HepG2 (cell line): ENCODE measurements around the gene C16orf89. TPM values are rescaled to one million over a fixed set of nuclear protein-coding genes. Genes with fewer than 3 reads are reported as not detected.

Experiments
- CEBPB ChIP-seq: IDR thresholded peaks from 2 replicates; pipeline ENCODE4 v1.6.1; 2011; ENCODE audit warnings: low read depth, low read length, improper control_type of control experiment, borderline replicate concordance
- CHD2 ChIP-seq: IDR thresholded peaks from 2 replicates; pipeline ENCODE4 v1.6.1; 2011; ENCODE audit warnings: low read depth, low read length, improper control_type of control experiment
- MATR3 ChIP-seq: sonication (generic); formaldehyde crosslinking; IDR thresholded peaks from 2 replicates; pipeline ENCODE4 v1.4.0; 2020; ENCODE audit warnings: missing genetic modification reagents
- REL ChIP-seq: sonication (generic); formaldehyde crosslinking; conservative IDR thresholded peaks from 2 replicates; pipeline ENCODE4 v1.8.0; 2022; ENCODE audit warnings: mild to moderate bottlenecking, missing genetic modification reagents, moderate library complexity
- ZFP90 ChIP-seq: sonication (generic); formaldehyde crosslinking; IDR thresholded peaks from 2 replicates; pipeline ENCODE4 v1.8.0; 2022; ENCODE audit warnings: missing genetic modification reagents, mild to moderate bottlenecking, inconsistent platforms, borderline replicate concordance
- ZNF253 ChIP-seq: sonication (generic); formaldehyde crosslinking; IDR thresholded peaks from 2 replicates; pipeline ENCODE4 v1.8.0; 2022; ENCODE audit warnings: mild to moderate bottlenecking, missing genetic modification reagents, borderline replicate concordance
- ZNF292 ChIP-seq: sonication (generic); formaldehyde crosslinking; IDR thresholded peaks from 2 replicates; pipeline ENCODE4 v1.8.1; 2022; ENCODE audit warnings: mild to moderate bottlenecking, low read depth, missing genetic modification reagents, borderline replicate concordance
- ZNF562 ChIP-seq: sonication (generic); formaldehyde crosslinking; IDR thresholded peaks from 2 replicates; pipeline ENCODE4 v1.8.0; 2022; ENCODE audit warnings: missing genetic modification reagents, borderline replicate concordance
- ZNF567 ChIP-seq: sonication (generic); formaldehyde crosslinking; IDR thresholded peaks from 2 replicates; pipeline ENCODE4 v1.8.1; 2023; ENCODE audit warnings: mild to moderate bottlenecking, missing genetic modification reagents, borderline replicate concordance
- ZNF780A ChIP-seq: sonication (generic); formaldehyde crosslinking; IDR thresholded peaks from 2 replicates; pipeline ENCODE4 v1.8.0; 2022; ENCODE audit warnings: mild to moderate bottlenecking, missing genetic modification reagents, moderate library complexity
- polyA plus RNA-seq, 8 experiments: library from polyadenylated mRNA; depleted of rRNA in 3 of 8; stranded (reverse) in 7 of 8; unstranded in 1 of 8; fragments of >200 nt; fragmentation: Illumina TruSeq in 4 of 8; extraction: Trizol in 4 of 8; gene quantifications; 2 replicates each; pipeline versions ENCODE4 v1.2.1 to v1.2.3, GENCODE V29; 2011 to 2016; ENCODE audit warnings: low read depth in 4 of 8, missing spikeins in 1 of 8, mixed read lengths in 1 of 8; ENCODE audit not compliant: insufficient read depth in 1 of 8
- total RNA-seq, 5 experiments: library from RNA; depleted of rRNA; stranded (reverse); fragments of >200 nt; fragmentation: Illumina TruSeq; extraction: Trizol; gene quantifications; 2 replicates each; pipeline ENCODE4 v1.2.3, GENCODE V29; 2016; ENCODE audit warnings: low read depth in 1 of 5
- TF ChIP-seq, protein P1 (sequence below): IDR thresholded peaks from 2 replicates; pipeline ENCODE4 v1.6.1; 2016; ENCODE audit warnings: low read depth, missing genetic modification reagents, missing compliant biosample characterization
- TF ChIP-seq, protein P2 (sequence below): sonication (generic); formaldehyde crosslinking; IDR thresholded peaks from 2 replicates; pipeline ENCODE4 v1.9.0; 2021; ENCODE audit warnings: missing genetic modification reagents, borderline replicate concordance
- TF ChIP-seq, protein P3 (sequence below): sonication (generic); formaldehyde crosslinking; IDR thresholded peaks from 2 replicates; pipeline ENCODE4 v1.4.0; 2020; ENCODE audit warnings: mild to moderate bottlenecking, missing genetic modification reagents

C16orf89 gene
- total and polyA plus RNA-seq, 2 of the 13 experiments (the other 11 are each of a cell fraction or from before 2014, with no cell fraction given) = 1.9 to 3.4 TPM

DNA sequence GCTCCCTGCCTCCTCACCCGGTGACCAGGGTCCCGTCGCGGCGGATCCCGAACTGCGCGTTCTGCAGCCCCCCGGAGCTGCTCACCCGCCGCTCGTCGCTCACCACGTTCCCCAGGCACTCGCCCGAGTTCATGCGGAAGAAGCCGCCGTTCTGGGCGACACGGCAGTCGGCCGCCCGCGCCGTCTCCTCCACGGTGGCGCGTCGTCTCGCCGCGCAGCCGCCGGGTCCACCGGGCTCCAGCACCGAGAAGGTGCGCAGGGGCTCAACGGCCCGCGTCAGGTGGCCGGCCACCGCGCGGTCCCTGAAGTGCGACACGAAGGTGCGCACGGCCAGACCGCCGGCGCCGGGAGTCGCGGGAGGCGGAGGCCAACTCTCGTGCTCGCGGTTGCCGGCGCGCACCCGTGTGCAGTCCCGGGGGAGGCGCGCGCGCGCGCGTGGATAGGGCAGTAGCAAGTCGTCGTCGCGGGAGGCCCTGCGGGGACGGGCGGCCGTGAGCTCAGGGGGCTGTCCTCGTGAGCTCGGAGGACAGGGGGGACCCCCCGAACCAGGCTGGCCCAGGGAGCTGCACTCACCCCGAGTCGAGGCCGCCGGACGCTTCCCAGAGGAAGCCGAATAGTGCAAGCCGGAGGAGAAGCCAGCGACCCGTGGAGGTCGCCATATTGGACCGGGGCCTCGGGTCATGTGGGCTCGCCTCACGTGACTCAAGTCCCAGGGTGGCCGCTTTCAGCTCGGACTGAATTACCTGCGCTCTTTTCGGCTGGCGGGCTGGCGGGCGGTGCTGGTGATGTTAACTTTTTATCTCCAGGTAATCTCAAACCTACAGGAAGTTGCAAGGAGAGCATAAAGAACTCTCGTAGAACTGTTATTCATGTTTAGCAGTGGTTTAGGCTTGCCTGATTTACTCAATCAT lies 32.2 kb downstream of the C16orf89 start, which contains the start of gene NAGPA (continued):
- TF ChIP-seq ZNF253 (CRISPR knock-in tag) (peak; percentile 82; the same call in 1 of the 2 replicates), REL (CRISPR knock-in tag) (peak; percentile 84), CEBPB (no peak), ZNF780A (CRISPR knock-in tag) (peak; percentile 94), ZNF292 (CRISPR knock-in tag) (peak; percentile 83; the same call in 1 of the 2 replicates), ZNF562 (CRISPR knock-in tag) (peak; percentile 71; the same call in 1 of the 2 replicates), ZFP90 (peak; percentile 98), CHD2 (peak; percentile 30; the same call in 1 of the 2 replicates), MATR3 (CRISPR knock-in tag) (0 out of 2 replicates have a peak, but pooled peaks have one; percentile 12), ZNF567 (CRISPR knock-in tag) (peak; percentile 80; the same call in 1 of the 2 replicates)
- TF ChIP-seq, protein P1, sequence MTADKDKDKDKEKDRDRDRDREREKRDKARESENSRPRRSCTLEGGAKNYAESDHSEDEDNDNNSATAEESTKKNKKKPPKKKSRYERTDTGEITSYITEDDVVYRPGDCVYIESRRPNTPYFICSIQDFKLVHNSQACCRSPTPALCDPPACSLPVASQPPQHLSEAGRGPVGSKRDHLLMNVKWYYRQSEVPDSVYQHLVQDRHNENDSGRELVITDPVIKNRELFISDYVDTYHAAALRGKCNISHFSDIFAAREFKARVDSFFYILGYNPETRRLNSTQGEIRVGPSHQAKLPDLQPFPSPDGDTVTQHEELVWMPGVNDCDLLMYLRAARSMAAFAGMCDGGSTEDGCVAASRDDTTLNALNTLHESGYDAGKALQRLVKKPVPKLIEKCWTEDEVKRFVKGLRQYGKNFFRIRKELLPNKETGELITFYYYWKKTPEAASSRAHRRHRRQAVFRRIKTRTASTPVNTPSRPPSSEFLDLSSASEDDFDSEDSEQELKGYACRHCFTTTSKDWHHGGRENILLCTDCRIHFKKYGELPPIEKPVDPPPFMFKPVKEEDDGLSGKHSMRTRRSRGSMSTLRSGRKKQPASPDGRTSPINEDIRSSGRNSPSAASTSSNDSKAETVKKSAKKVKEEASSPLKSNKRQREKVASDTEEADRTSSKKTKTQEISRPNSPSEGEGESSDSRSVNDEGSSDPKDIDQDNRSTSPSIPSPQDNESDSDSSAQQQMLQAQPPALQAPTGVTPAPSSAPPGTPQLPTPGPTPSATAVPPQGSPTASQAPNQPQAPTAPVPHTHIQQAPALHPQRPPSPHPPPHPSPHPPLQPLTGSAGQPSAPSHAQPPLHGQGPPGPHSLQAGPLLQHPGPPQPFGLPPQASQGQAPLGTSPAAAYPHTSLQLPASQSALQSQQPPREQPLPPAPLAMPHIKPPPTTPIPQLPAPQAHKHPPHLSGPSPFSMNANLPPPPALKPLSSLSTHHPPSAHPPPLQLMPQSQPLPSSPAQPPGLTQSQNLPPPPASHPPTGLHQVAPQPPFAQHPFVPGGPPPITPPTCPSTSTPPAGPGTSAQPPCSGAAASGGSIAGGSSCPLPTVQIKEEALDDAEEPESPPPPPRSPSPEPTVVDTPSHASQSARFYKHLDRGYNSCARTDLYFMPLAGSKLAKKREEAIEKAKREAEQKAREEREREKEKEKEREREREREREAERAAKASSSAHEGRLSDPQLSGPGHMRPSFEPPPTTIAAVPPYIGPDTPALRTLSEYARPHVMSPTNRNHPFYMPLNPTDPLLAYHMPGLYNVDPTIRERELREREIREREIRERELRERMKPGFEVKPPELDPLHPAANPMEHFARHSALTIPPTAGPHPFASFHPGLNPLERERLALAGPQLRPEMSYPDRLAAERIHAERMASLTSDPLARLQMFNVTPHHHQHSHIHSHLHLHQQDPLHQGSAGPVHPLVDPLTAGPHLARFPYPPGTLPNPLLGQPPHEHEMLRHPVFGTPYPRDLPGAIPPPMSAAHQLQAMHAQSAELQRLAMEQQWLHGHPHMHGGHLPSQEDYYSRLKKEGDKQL (CRISPR knock-in tag) = peak; percentile 67; the same call in 1 of the 2 replicates
- TF ChIP-seq, protein P2, sequence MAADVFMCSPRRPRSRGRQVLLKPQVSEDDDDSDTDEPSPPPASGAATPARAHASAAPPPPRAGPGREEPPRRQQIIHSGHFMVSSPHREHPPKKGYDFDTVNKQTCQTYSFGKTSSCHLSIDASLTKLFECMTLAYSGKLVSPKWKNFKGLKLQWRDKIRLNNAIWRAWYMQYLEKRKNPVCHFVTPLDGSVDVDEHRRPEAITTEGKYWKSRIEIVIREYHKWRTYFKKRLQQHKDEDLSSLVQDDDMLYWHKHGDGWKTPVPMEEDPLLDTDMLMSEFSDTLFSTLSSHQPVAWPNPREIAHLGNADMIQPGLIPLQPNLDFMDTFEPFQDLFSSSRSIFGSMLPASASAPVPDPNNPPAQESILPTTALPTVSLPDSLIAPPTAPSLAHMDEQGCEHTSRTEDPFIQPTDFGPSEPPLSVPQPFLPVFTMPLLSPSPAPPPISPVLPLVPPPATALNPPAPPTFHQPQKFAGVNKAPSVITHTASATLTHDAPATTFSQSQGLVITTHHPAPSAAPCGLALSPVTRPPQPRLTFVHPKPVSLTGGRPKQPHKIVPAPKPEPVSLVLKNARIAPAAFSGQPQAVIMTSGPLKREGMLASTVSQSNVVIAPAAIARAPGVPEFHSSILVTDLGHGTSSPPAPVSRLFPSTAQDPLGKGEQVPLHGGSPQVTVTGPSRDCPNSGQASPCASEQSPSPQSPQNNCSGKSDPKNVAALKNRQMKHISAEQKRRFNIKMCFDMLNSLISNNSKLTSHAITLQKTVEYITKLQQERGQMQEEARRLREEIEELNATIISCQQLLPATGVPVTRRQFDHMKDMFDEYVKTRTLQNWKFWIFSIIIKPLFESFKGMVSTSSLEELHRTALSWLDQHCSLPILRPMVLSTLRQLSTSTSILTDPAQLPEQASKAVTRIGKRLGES (CRISPR knock-in tag) = peak; percentile 88; the same call in 1 of the 2 replicates
- TF ChIP-seq, protein P3, sequence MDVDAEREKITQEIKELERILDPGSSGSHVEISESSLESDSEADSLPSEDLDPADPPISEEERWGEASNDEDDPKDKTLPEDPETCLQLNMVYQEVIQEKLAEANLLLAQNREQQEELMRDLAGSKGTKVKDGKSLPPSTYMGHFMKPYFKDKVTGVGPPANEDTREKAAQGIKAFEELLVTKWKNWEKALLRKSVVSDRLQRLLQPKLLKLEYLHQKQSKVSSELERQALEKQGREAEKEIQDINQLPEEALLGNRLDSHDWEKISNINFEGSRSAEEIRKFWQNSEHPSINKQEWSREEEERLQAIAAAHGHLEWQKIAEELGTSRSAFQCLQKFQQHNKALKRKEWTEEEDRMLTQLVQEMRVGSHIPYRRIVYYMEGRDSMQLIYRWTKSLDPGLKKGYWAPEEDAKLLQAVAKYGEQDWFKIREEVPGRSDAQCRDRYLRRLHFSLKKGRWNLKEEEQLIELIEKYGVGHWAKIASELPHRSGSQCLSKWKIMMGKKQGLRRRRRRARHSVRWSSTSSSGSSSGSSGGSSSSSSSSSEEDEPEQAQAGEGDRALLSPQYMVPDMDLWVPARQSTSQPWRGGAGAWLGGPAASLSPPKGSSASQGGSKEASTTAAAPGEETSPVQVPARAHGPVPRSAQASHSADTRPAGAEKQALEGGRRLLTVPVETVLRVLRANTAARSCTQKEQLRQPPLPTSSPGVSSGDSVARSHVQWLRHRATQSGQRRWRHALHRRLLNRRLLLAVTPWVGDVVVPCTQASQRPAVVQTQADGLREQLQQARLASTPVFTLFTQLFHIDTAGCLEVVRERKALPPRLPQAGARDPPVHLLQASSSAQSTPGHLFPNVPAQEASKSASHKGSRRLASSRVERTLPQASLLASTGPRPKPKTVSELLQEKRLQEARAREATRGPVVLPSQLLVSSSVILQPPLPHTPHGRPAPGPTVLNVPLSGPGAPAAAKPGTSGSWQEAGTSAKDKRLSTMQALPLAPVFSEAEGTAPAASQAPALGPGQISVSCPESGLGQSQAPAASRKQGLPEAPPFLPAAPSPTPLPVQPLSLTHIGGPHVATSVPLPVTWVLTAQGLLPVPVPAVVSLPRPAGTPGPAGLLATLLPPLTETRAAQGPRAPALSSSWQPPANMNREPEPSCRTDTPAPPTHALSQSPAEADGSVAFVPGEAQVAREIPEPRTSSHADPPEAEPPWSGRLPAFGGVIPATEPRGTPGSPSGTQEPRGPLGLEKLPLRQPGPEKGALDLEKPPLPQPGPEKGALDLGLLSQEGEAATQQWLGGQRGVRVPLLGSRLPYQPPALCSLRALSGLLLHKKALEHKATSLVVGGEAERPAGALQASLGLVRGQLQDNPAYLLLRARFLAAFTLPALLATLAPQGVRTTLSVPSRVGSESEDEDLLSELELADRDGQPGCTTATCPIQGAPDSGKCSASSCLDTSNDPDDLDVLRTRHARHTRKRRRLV (CRISPR knock-in tag) = peak; percentile 93
